Activated T-cell treated with anti-CD3 and anti-CD28 coated beads, Interleukin-2, amount 50 U/mL, for 72 hours (primary cell): ENCODE data around the gene LINC00632. TPM values are rescaled to one million over a fixed set of nuclear protein-coding genes. Genes with fewer than 3 reads are reported as not detected.
"Not testable (repeated sequence)": the region's sequence is repeated elsewhere in the genome, so short reads cannot be mapped to it uniquely, and the experiment has no call there.

Experiments used
- ATAC-seq, 2 donors: fragments of 150-1000 bp; cut with Tn5 transposase; replicated peaks in 1 of 2; 2 replicates each; pipeline ENCODE4 v1.10.0; 2021; ENCODE audit warnings: moderate library complexity in 2 of 2, mild to moderate bottlenecking in 1 of 2
- DNase-seq, 2 donors: peaks; one replicate each; pipeline ENCODE4 v3.0.0; 2021 to 2022; ENCODE audit warnings: mixed read lengths in 1 of 2
- H3K27ac Mint-ChIP-seq: one replicate; pipeline ENCODE4 v1.8.0; 2022; ENCODE audit warnings: mild to moderate bottlenecking, moderate library complexity, mixed read lengths
- H3K27me3 Mint-ChIP-seq: one replicate; pipeline ENCODE4 v1.8.0; 2022; ENCODE audit warnings: low read depth, mixed read lengths
- H3K36me3 Mint-ChIP-seq, 2 donors: one replicate each; pipeline ENCODE4 v1.8.0; 2022; ENCODE audit warnings: mixed read lengths in 2 of 2, mild to moderate bottlenecking in 1 of 2; ENCODE audit not compliant: insufficient read depth in 2 of 2
- H3K4me1 Mint-ChIP-seq: one replicate; pipeline ENCODE4 v1.8.0; 2022; ENCODE audit warnings: low read depth, mixed read lengths
- H3K4me3 Mint-ChIP-seq, 2 donors: one replicate each; pipeline ENCODE4 v1.8.0; 2022; ENCODE audit warnings: mild to moderate bottlenecking in 2 of 2, mixed read lengths in 2 of 2, moderate library complexity in 2 of 2
- H3K9me3 Mint-ChIP-seq, 2 donors: one replicate each; pipeline ENCODE4 v1.8.0; 2022; ENCODE audit warnings: mixed read lengths in 2 of 2
- total RNA-seq, 2 donors: library from RNA; stranded (reverse); gene quantifications; one replicate each; pipeline ENCODE4 v1.2.3, GENCODE V29; 2022

LINC00632 gene
- 1 to 10 TPM in 1 of 2 donors, under 1 TPM in 1; 0.58 to 1.4 TPM for total RNA-seq

DNA sequence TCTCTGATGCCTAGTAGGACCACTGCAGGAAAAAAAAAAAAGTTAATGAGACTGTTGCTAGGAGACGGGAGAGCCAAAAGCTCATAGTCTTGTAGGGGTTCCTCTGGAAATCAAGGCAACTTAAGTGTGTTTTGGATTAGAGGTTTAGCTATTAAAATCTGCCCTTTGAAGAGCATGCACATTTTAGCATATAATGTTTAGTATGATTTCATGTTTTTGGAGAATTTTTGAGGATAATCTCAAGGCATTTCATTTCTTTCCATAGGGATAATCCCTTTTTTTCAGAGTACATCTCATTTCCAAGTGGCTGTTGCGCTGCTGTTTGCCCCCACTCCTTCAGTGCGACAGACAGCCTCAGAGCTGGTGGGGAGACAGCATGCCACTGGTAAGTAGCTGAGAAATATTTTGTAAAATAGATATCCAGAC lies at the start of gene LINC00632:
Gene LINC00632 (plus strand): TSS at position 339 of the 426 bp plus-strand sequence.
- no peak for ATAC-seq
- DNase-seq: no peak
- Mint-ChIP-seq H3K27me3 (peaks cover 36% of the 10 kb centered on the region), H3K36me3 (no peaks in the 10 kb centered on the region), H3K9me3 (no peaks in the 10 kb centered on the region), H3K4me3 (no peak within 1 kb of the TSS), H3K4me1 (no peaks in the 10 kb centered on the region), H3K27ac (no peak within 1 kb of the TSS)

DNA sequence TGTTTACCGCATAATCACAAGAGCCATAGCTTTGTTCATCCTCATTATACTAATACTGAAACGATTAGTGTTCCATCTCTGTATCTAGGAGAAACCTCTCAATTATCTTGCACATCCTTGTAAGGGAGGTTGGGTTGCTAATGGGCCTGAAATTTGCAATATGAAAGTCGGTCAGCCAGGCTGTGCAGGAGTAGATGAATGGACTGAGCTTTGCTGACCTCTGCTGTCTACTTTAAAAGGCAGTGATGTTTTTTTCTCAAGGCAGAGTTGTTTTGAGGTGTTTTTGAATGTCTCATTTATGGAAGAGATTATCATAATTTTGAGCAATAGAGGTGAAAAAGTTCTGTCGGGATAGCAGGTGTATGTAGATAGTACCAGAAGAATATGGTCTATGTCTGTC lies 47.9 kb upstream of the LINC00632 start:
- H3K27me3 Mint-ChIP-seq: peaks cover 21% of the 10 kb centered on the region
- ATAC-seq (no peak), DNase-seq (no peak)
- H3K36me3 Mint-ChIP-seq: no peaks in the 10 kb centered on the region
- H3K4me3 Mint-ChIP-seq: no peak overlapping the region
- H3K27ac Mint-ChIP-seq: no peak overlapping the region
- H3K9me3 Mint-ChIP-seq: no peaks in the 10 kb centered on the region
- H3K4me1 Mint-ChIP-seq: no peaks in the 10 kb centered on the region

DNA sequence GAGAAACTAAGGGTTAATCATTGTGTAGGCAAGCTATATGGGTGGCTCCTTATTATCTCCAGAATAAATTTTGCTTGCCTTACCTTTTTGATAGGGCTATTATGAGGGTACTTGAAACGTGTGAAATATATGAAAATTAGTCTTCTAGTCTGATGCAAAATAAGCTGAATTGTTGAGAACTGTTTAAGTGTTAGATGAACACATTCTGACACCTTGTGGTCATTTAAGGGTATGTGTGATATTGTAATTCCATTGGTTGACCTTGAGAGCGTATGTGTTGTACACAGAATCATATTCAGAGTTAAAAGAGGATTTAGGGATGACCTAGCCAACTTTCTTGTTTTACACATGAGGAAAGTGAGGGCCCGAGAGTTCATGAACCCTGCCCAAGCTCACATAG lies 44.6 kb upstream of the LINC00632 start:
- no peak for ATAC-seq
- H3K9me3 Mint-ChIP-seq: no peaks in the 10 kb centered on the region
- DNase-seq: no peak
- no peaks in the 10 kb centered on the region for H3K4me1 Mint-ChIP-seq
- peaks cover 8% of the 10 kb centered on the region for H3K27me3 Mint-ChIP-seq
- no peak overlapping the region for H3K4me3 Mint-ChIP-seq
- no peaks in the 10 kb centered on the region for H3K36me3 Mint-ChIP-seq
- no peak overlapping the region for H3K27ac Mint-ChIP-seq

DNA sequence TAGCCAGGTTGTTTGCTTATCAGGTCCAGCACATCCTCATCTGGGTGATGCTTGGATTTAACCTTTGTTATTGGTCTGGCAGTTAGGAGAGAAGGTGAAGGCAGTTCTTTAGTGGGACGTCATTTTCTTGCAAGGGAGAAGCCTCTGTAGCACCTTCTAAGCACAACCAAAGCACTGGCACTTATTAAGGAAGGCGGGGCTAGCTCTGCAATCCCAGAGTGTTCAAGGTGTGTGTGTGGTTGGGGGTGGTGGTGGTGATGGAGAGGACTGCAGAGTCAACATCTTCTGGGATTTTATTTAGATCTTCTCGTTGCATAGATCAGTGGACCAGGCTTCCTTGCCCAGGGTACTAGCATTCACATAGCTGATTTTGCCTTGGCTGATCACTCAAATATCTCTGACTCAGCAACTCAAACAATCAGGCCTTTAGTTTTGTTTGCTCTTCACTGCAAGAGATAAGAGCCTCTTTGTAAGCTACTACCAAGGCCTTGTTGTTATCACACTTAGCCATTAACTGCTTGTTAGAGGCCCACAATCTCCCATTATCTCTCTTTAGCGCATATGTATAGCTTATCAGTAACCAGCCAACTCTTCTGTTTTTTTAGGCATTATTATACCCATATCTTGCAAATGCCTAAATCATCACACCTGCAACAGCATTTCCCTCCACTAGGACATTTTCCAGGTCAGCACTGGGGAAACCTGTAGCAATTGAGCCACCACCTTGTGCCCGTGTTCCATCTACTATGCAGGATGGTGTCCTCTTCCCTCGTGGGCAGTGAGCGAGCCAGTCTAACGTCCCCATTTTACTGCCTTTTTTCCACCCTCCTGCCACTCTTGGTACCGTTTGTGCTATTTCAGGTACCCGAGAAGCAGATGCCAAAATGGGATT lies 36.5 kb upstream of the LINC00632 start:
- H3K27ac Mint-ChIP-seq: no peak overlapping the region
- DNase-seq (no peak), ATAC-seq (no peak)
- H3K4me3 Mint-ChIP-seq: no peak overlapping the region
- no peaks in the 10 kb centered on the region for H3K36me3 Mint-ChIP-seq
- H3K9me3 Mint-ChIP-seq: no peaks in the 10 kb centered on the region
- H3K27me3 Mint-ChIP-seq: peaks cover 23% of the 10 kb centered on the region
- H3K4me1 Mint-ChIP-seq: no peaks in the 10 kb centered on the region

DNA sequence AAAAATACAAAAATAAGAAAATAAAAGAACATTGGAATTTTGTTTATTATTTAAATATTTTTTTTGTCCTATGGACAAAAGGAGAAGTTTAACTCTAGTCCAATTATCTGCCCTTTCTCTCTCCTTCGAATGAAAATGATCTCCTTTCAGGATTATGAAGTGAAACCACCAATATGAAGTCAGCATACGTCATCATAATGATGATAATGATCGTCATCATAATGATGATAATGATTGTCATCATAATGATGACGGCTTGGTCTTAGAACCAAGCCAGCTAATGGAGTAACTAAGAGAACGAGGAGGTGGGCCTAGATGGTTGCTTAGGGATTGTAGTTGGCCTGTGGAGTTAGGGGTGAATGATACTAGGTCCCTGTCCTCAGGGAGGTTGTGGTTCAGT lies 21.9 kb upstream of the LINC00632 start:
- H3K27ac Mint-ChIP-seq: no peak overlapping the region
- no peaks in the 10 kb centered on the region for H3K36me3 Mint-ChIP-seq
- H3K27me3 Mint-ChIP-seq: no peaks in the 10 kb centered on the region

DNA sequence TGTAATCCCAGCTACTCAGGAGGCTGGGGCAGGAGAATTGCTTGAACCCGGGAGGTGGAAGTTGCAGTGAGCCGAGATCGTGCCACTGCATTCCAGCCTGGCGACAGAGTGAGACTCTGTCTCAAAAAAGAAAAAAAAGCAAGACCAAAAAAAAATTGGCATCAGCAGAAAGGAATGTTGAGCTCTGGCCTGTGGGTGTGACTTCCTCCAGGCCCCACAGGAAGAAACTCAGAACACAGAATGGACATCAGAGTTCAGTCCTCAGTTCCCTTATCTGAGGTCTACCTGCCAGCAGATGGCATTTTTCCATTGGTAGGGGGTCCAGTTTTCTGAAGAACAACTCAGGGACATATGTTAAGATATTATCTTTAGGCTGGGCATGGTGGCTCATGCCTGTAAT lies 18.0 kb upstream of the LINC00632 start:
- H3K4me1 Mint-ChIP-seq, H3K4me3 Mint-ChIP-seq, ATAC-seq, DNase-seq, H3K36me3 Mint-ChIP-seq, H3K27me3 Mint-ChIP-seq, H3K27ac Mint-ChIP-seq, H3K9me3 Mint-ChIP-seq: not testable (repeated sequence)

More for the DNA sequence above, 21.9 kb upstream of the LINC00632 start:
- DNase-seq (no peak), ATAC-seq (no peak)
- no peaks in the 10 kb centered on the region for H3K4me1 Mint-ChIP-seq
- H3K4me3 Mint-ChIP-seq: no peak overlapping the region
- H3K9me3 Mint-ChIP-seq: no peaks in the 10 kb centered on the region

DNA sequence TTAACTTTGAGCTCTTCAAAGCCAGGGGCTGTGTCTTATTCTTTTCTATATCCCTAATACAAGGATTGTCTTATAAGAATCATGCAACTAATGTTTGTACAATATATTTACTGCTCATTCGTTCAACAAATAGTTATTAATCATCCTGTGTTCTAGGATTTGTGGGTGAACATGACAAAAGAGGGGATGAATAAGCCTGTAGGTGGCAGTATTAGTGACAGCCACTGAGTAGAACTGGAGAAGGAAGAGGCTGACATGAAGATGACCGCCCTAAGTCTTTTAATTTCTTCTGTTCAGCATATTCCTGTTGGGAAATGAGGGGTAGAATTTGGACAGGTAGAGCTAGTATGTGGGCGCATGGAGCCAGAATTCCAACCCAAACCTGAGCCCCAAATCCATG lies 11.9 kb upstream of the LINC00632 start:
- Mint-ChIP-seq H3K27ac (no peak overlapping the region), H3K9me3 (no peaks in the 10 kb centered on the region), H3K36me3 (no peaks in the 10 kb centered on the region), H3K27me3 (peaks cover 15% of the 10 kb centered on the region), H3K4me1 (no peaks in the 10 kb centered on the region), H3K4me3 (no peak overlapping the region)
- no peak for DNase-seq
- ATAC-seq: no peak

DNA sequence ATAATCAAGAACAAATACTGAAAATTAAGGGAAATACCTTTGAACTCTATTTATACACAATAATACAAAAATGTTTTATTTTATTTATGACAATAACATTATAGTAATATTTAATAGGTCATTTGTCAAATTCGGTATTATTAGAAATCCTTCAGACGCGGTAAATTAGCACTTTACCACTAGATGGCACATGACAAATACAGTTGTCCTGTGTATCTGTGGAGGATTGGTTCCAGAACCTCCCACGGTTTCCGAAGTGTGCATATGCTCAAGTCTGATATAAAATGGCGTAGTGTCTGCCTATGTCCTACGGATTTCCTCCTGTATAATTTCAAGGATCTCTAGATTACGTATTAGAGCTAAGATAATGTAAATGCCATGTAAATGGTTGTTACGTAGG lies 8.1 kb upstream of the LINC00632 start:
- H3K27ac Mint-ChIP-seq: no peak overlapping the region
- DNase-seq (no peak), ATAC-seq (peak in 1 of 2 donors; percentile 50)
- no peaks in the 10 kb centered on the region for H3K9me3 Mint-ChIP-seq
- H3K27me3 Mint-ChIP-seq: peaks cover 15% of the 10 kb centered on the region
- H3K36me3 Mint-ChIP-seq: no peaks in the 10 kb centered on the region
- H3K4me3 Mint-ChIP-seq: no peak overlapping the region
- H3K4me1 Mint-ChIP-seq: no peaks in the 10 kb centered on the region

DNA sequence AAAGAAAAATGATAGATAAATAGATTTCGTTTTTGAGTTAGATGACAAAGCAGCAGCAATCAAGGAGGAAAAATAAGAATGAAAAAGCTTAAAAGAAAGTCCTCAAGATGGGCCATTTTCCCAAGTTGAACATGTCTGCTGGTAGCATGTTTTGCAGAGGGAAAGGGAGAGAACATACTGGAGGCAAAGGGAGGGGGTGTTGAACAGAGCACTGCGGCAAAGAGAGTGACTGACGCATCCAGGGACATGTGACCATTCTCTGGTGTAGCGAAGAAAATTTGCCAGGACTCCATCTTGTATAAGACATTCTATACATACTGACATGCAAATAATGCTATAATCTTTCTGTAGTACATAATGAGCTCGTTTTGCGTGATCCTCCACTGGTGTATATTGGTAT lies 1.2 kb downstream of the LINC00632 start:
- Mint-ChIP-seq H3K4me1 (no peaks in the 10 kb centered on the region), H3K27ac (no peak overlapping the region), H3K27me3 (peaks cover 41% of the 10 kb centered on the region), H3K36me3 (no peaks in the 10 kb centered on the region), H3K9me3 (no peaks in the 10 kb centered on the region), H3K4me3 (no peak overlapping the region)
- no peak for DNase-seq
- no peak for ATAC-seq

DNA sequence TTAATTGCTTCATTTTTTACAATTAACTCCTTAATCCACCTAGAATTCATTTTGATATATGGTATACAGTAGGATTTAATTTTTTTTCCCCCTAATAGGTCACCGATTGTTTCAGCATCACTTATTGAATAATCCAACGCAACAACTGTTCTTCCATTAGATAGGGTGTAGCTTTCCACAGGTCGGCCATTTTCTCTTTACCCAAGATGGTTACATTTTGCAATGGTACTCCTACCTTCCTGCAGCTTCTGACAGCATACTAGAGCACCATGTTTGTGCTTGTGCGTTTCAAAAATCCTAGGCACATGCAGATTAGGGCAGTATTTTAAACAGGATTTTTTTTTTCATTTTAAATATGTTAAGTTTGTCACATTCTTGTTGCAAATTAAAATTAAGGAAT lies 2.3 kb downstream of the LINC00632 start:
- H3K36me3 Mint-ChIP-seq: no peaks in the 10 kb centered on the region
- H3K4me1 Mint-ChIP-seq: no peaks in the 10 kb centered on the region

DNA sequence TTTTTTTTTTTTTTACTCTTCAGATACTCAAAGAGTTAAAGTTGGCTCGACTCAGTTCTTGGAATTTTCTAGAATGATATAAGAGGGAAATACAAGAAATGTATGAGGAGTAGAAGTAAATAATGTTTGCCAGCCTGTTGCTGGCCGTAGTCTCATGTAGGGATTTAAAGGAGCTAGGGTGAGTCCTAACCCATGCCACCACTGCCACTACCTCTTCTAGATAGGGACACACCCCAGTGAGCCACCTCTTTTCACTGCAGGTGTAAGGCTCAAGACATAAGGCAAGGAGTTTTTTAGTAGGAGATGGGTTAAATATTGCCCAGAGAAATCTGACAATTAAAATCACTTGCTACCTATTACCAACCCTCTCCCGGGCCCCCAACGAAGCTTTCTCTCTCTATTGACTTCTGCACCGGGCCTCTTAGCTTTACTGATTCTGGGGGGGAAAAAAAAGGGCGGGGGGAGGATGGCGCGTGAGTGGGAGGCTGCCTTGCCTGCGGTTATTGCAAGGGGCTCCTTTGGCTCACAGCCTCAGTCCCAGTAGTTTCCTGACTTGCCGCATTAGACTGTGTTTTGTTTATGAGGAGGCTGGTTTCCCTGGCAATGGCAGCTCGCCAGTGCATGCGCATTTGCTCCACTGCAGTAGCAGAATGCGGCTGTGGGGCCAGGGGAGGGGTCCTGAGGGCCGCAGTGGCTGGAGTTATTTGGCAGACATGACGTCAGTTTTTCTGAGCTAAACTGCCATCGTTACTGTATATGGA lies 3.0 kb downstream of the LINC00632 start:
- H3K4me3 Mint-ChIP-seq: peak overlapping the region in 1 of 2 donors; percentile 41
- peaks cover 36% of the 10 kb centered on the region for H3K27me3 Mint-ChIP-seq
- H3K9me3 Mint-ChIP-seq: no peaks in the 10 kb centered on the region
- peak; percentile 66 to 67 for ATAC-seq
- H3K4me1 Mint-ChIP-seq: no peaks in the 10 kb centered on the region
- H3K36me3 Mint-ChIP-seq: no peaks in the 10 kb centered on the region
- no peak overlapping the region for H3K27ac Mint-ChIP-seq
- DNase-seq: peak; percentile 30

More for the DNA sequence above, 2.3 kb downstream of the LINC00632 start:
- DNase-seq: no peak
- peaks cover 41% of the 10 kb centered on the region for H3K27me3 Mint-ChIP-seq
- no peak overlapping the region for H3K4me3 Mint-ChIP-seq
- no peak overlapping the region for H3K27ac Mint-ChIP-seq
- ATAC-seq: no peak
- H3K9me3 Mint-ChIP-seq: no peaks in the 10 kb centered on the region

DNA sequence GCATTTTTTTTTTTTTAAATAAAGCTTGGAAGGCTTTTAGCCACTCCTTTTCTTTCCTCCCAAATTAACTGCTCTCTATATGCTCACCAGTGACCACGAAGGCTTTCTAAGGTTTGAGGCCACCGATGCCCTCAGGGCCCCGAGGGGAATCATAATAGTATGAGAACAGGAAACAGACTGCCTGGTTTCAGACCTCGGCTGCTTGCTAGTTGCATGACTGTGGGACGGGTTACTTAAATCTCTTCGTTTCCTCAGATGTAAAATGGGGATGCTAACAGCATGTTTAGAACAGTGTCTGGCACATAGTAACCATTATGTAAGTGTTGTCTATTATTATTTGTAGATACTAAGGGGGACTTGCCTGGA lies 3.6 kb downstream of the LINC00632 start:
- peaks cover 30% of the 10 kb centered on the region for H3K27me3 Mint-ChIP-seq
- DNase-seq (peak in 1 of 2 donors; percentile 22), ATAC-seq (peak; percentile 66 to 82)
- H3K4me3 Mint-ChIP-seq: peak overlapping the region in 1 of 2 donors; percentile 41
- H3K4me1 Mint-ChIP-seq: no peaks in the 10 kb centered on the region
- no peaks in the 10 kb centered on the region for H3K9me3 Mint-ChIP-seq
- no peaks in the 10 kb centered on the region for H3K36me3 Mint-ChIP-seq
- no peak overlapping the region for H3K27ac Mint-ChIP-seq

DNA sequence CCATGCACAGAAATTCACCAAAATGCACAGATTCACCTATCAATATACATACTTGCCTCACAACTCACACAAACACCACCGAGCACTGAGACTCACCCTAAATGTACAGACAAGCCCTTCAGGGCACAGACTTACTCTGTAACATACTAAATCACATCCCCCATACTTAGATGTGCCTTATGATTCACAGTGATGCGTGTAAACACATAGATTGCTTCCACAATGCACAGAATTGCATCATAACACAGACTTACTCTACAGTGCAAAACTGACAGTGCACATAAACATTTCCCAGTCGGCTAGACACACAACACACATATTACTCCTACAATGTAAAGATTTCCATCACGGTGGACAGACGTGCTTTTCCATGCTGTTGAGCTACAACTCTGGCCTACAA lies 6.2 kb downstream of the LINC00632 start:
- ATAC-seq (peak; percentile 55 to 63), DNase-seq (no peak)
- no peaks in the 10 kb centered on the region for H3K4me1 Mint-ChIP-seq
- no peak overlapping the region for H3K4me3 Mint-ChIP-seq
- no peak overlapping the region for H3K27ac Mint-ChIP-seq
- peaks cover 11% of the 10 kb centered on the region for H3K27me3 Mint-ChIP-seq
- no peaks in the 10 kb centered on the region for H3K9me3 Mint-ChIP-seq
- H3K36me3 Mint-ChIP-seq: no peaks in the 10 kb centered on the region
